Colonic mucosa (tissue), 4 donors: ENCODE measurements around the gene RHBDL3. TPM values are rescaled to one million over a fixed set of nuclear protein-coding genes. Genes with fewer than 3 reads are reported as not detected.
"Not testable (repeated sequence)": the region's sequence is repeated elsewhere in the genome, so short reads cannot be mapped to it uniquely, and the experiment has no call there.

Source experiments
- DNase-seq: peaks from one replicate; pipeline ENCODE4 v3.0.0-alpha.2; 2020
- H3K27ac ChIP-seq: fragments of 200-600 bp; one replicate; pipeline ENCODE4 v1.8.0; 2021
- H3K27me3 ChIP-seq: fragments of 200-600 bp; one replicate; pipeline ENCODE4 v1.8.0; 2021
- H3K36me3 ChIP-seq: fragments of 200-600 bp; one replicate; pipeline ENCODE4 v1.8.0; 2021
- H3K4me1 ChIP-seq: fragments of 200-600 bp; one replicate; pipeline ENCODE4 v1.8.0; 2021; ENCODE audit warnings: mild to moderate bottlenecking
- H3K4me3 ChIP-seq: fragments of 200-600 bp; one replicate; pipeline ENCODE4 v1.8.0; 2021
- H3K9ac ChIP-seq, 2 donors: one replicate each; pipeline ENCODE4 v1.7.0; 2013; ENCODE audit warnings: control low read depth in 2 of 2, low read depth in 2 of 2, low read length in 2 of 2
- H3K9me3 ChIP-seq: fragments of 200-600 bp; one replicate; pipeline ENCODE4 v1.8.0; 2021
- CTCF ChIP-seq: fragments of 200-600 bp; IDR thresholded peaks from one replicate; pipeline ENCODE4 v1.8.0; 2022; ENCODE audit warnings: antibody characterized with exemption, mild to moderate bottlenecking
- intact Hi-C: fragments of 100-400 bp; cut with DNase I; formaldehyde crosslinking; loops from one replicate; pipeline ENCODE4 v1.14.1; 2022
- total RNA-seq, 2 donors: library from RNA; stranded (reverse); fragmentation: NEBNext Ultra II Directional in 1 of 2; extraction: Animal tissue kit (Norgen Biotek cat#: 25700) in 1 of 2; gene quantifications; one replicate each; pipeline ENCODE4 v1.2.1, GENCODE V29; 2021
- donor health status: healthy.
- donor health status: DM: no; HTN: no; CAD: no.
- donor health status: DM: no; HTN: no; CAD: no.

The RHBDL3 gene
- total RNA-seq, 2 donors from 2014 or later, result 0.53 to 0.62 TPM

- peaks cover 1% of the 10 kb centered on the region for H3K4me1 ChIP-seq
- TF ChIP-seq CTCF, result no peak
- no peak overlapping the region for H3K9ac ChIP-seq
- no peaks in the 10 kb centered on the region for H3K9me3 ChIP-seq
- H3K27me3 ChIP-seq, result peaks cover 15% of the 10 kb centered on the region
- H3K36me3 ChIP-seq, result no peaks in the 10 kb centered on the region
- no peak overlapping the region for H3K4me3 ChIP-seq
- intact Hi-C loops, result no loop called here
- DNase-seq, result no peak
- no peak overlapping the region for H3K27ac ChIP-seq
Observed at GRCh38 chr17:32261417-32261736, 4.3 kb upstream of the RHBDL3 start.

GRCh38 chr17:32261936-32262510 lies 3.6 kb upstream of the RHBDL3 start:
- Histone ChIP-seq H3K4me3 (no peak overlapping the region), H3K4me1 (peaks cover 8% of the 10 kb centered on the region), H3K27ac (no peak overlapping the region), H3K36me3 (no peaks in the 10 kb centered on the region), H3K9me3 (no peaks in the 10 kb centered on the region), H3K27me3 (peaks cover 21% of the 10 kb centered on the region), H3K9ac (no peak overlapping the region)
- no peak for DNase-seq
- intact Hi-C loops, result no loop called here
- TF ChIP-seq CTCF, result no peak

GRCh38 chr17:32263515-32263914 lies 2.1 kb upstream of the RHBDL3 start:
- DNase-seq, H3K36me3 ChIP-seq, intact Hi-C loops, H3K27ac ChIP-seq, H3K9me3 ChIP-seq, H3K9ac ChIP-seq, H3K4me3 ChIP-seq, H3K4me1 ChIP-seq: not testable (repeated sequence)
- peaks cover 35% of the 10 kb centered on the region for H3K27me3 ChIP-seq

GRCh38 chr17:32264140-32264799 lies 1.4 kb upstream of the RHBDL3 start:
- peaks cover 36% of the 10 kb centered on the region for H3K27me3 ChIP-seq
- no peak overlapping the region for H3K27ac ChIP-seq
- H3K9ac ChIP-seq, result no peak overlapping the region
- intact Hi-C loops, result no loop called here
- H3K4me3 ChIP-seq, result no peak overlapping the region
- DNase-seq, result no peak
- H3K36me3 ChIP-seq, result no peaks in the 10 kb centered on the region
- TF ChIP-seq CTCF, result no peak
- H3K9me3 ChIP-seq, result no peaks in the 10 kb centered on the region
- peaks cover 8% of the 10 kb centered on the region for H3K4me1 ChIP-seq

GRCh38 chr17:32264823-32265191 lies 825 bp upstream of the RHBDL3 start:
- Histone ChIP-seq H3K9me3 (no peaks in the 10 kb centered on the region), H3K27ac (no peak overlapping the region), H3K4me1 (peaks cover 8% of the 10 kb centered on the region), H3K9ac (peak overlapping the region in 1 of 2 donors; percentile 8), H3K36me3 (no peaks in the 10 kb centered on the region), H3K4me3 (no peak overlapping the region), H3K27me3 (peaks cover 36% of the 10 kb centered on the region)
- TF ChIP-seq CTCF, result no peak
- intact Hi-C loops, result no loop called here
- no peak for DNase-seq

GRCh38 chr17:32266051-32266388 lies 388 bp downstream of the RHBDL3 start:
- no peak overlapping the region for H3K27ac ChIP-seq
- peaks cover 43% of the 10 kb centered on the region for H3K27me3 ChIP-seq
- peak overlapping the region in 1 of 2 donors; percentile 64 for H3K9ac ChIP-seq
- no peaks in the 10 kb centered on the region for H3K9me3 ChIP-seq
- intact Hi-C loops, result no loop called here
- H3K4me3 ChIP-seq, result peak overlapping the region; percentile 55
- H3K36me3 ChIP-seq, result no peaks in the 10 kb centered on the region
- peaks cover 8% of the 10 kb centered on the region for H3K4me1 ChIP-seq
- no peak for DNase-seq
- TF ChIP-seq CTCF, result no peak
